Ecto neural progenitor cell (in vitro differentiated cells): ENCODE results near the gene RPA1.
A peak's percentile ranks its signal among the peaks of the same experiment; 100 is the strongest.
"Not testable (repeated sequence)": the region's sequence is repeated elsewhere in the genome, so short reads cannot be mapped to it uniquely, and the experiment has no call there.

Experiments
- DNase-seq: peaks from one replicate; pipeline ENCODE4 v3.0.0-alpha.2; 2018; ENCODE audit warnings: low spot score

Gene RPA1

DNA sequence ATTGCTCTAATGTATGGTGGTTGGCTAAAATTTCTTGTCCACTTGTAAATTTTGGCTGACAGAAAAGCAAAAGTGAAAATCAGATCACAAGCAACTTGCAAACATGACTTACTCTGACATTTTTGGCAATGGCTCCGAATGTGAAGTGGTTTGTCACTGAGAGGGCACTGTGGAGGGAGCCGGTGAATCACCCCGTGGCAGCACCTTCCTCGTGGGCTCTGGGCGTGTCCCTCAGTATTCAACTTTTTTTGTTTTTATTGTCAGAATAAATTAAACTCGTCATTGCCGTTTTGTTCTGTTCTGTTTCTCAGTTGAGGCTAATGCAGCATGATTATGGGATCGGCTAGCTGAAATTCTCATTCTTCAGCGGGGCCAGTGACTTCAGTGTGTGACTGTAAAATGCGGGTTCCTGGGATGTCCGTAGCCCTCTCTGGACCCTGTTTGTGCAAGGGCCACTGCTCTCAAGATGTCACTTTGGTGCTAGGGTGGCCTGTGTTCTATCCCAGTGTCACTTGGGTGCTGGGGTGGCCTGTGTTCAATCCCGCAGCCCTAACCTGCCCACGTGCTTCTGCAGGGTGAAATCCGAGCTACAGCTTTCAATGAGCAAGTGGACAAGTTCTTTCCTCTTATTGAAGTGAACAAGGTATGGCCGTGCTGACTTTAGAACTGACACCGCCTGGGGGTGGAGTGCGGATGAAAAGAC is 48.8 kb downstream of the RPA1 start:
- DNase-seq: no peak

GRCh38 chr17:1880851-1881630 is 51.2 kb downstream of the RPA1 start:
- no peak for DNase-seq

DNA sequence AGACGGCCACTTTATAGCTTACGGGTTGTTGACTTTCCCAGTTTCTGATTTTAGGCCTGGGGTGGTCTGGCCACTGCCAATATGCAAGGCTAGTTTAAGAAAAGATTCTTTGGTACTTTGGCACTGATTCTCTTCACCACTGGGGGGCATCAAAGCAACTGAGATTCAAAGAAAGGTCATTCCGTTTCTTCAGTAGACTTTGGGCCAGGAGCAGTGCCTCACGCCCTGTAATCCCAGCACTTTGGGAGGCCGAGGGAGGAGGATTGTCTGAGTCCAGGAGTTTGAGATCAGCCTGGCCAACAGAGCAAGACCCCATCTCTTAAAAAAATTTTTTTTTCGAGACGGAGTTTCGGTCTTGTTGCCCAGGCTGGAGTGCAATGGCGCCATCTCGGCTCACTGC is 53.0 kb downstream of the RPA1 start:
- DNase-seq: no peak

DNA sequence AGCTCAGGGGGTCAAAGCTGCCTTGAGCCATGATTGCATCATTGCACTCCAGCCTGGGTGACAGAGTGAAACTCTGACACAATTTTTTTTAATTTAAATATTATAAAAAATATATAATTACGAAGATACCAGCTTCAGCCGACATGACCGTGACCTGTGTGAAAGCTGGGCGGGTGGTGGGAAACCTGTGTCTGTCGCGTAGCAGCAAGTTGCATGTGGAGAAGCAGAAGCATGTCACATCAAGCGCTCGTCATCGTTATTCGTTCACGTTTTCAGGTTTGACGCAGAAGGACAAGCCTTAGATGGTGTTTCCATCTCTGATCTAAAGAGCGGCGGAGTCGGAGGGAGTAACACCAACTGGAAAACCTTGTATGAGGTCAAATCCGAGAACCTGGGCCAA is 53.7 kb downstream of the RPA1 start:
- DNase-seq: no peak

DNA sequence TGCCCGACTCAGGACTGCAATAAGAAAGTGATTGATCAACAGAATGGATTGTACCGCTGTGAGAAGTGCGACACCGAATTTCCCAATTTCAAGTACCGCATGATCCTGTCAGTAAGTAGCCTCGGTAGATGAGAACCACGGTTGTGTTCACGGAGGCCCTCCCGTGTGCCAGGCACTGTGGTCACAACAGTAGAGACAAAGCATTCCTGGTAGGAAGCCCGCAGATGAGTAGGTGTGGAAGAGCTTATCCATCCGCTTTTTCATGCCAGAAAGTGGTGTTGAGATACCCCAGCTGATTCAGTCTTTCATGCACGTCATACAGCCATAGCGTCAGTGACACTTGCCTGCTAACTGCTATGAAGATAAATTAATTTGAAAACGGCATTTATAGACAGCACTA is 58.9 kb downstream of the RPA1 start:
- no peak for DNase-seq

- no peak for DNase-seq
Observed at GRCh38 chr17:1890758-1891450, 61.1 kb downstream of the RPA1 start.

- DNase-seq: no peak
Observed at GRCh38 chr17:1894753-1895339, 65.0 kb downstream of the RPA1 start.

DNA sequence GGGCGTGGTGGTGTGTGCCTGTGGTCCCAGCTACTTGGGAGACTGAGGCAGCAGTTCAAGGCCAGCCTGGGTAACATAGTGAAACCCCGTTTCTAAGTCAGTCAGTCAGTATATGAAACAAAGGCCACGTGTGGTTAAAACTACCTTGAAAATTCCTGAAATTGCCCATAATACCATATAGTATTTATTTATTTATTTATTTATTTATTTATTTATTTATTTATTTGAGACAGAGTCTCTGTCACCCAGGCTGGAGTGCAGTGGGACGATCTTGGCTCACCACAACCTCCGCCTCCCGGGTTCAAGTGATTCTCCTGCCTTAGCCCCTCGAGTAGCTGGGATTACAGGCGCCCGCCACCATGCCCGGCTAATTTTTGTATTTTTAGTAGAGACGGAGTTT is 65.7 kb downstream of the RPA1 start:
- DNase-seq: not testable (repeated sequence)

DNA sequence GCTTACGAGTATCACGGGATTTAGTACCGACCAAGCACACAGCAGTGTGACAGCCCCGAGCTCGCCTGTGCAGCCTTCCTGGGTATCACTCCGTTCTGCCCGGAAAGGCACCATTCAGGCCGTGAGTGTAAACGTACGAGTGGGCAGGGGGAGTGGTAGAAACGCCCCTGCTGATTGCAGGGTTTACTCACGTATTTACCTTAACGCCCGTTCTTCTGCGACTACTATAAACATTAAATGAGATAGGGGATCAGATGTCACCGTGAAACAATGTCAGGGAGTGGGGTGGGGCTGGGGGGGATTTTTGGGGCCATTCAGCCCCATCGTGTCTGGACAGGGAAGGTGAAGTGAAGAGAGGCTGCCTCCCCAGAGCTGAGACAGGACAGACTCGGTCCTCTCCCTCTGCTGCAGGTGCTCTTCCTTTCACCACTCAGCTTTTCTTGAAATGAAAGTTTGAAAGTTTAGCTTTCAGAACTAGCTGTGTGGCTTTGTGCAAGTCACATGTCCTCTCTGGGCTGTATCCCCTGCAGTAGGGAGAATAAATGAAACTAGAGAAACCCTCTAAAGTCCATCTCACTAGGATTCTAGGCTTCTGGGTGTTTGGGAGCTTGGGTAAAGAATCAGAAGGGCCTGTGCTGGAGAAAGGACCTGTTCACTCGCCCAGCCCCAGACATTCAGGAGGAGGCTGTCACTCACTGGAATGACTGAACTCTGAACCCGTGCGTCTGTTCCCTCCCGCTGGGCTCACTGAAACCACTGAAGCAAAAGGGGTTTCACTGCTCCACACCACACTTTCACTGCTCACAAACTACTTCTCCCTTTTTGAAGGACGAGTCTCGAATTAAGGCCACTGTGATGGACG is 66.7 kb downstream of the RPA1 start:
- peak; percentile 29 for DNase-seq

DNA sequence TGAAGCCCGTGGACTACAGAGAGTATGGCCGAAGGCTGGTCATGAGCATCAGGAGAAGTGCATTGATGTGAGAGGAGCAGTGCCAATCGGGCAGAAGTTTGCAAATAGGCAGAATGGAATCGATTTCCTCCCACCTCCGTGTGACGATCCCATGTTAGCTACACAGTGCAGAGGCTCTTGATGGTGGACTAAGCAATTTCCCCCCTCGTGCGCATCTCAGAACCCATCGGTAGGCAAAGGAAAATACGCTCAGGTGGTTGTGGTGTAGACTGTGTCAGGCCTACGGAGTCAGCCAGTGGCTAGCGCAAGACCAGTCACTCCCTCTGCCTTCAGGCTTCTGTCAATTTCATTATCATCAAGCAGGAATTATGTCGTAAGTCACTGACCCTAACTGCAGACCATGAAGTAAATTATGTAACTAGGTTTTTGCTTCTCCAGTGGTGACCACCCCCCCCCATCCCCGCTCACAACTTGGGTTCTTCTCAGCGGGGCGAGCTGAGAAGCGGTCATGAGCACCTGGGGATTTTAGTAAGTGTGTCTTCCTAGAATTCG is 67.4 kb downstream of the RPA1 start:
- peak; percentile 42 for DNase-seq

- DNase-seq: peak; percentile 43
Observed at GRCh38 chr17:1898332-1898731, 68.5 kb downstream of the RPA1 start.

GRCh38 chr17:1898872-1899271 is 69.1 kb downstream of the RPA1 start:
- DNase-seq: peak; percentile 37

GRCh38 chr17:1899403-1900000 is 69.7 kb downstream of the RPA1 start:
- DNase-seq: no peak

GRCh38 chr17:1904273-1905182 is 74.7 kb downstream of the RPA1 start:
- DNase-seq: peak; percentile 43

DNA sequence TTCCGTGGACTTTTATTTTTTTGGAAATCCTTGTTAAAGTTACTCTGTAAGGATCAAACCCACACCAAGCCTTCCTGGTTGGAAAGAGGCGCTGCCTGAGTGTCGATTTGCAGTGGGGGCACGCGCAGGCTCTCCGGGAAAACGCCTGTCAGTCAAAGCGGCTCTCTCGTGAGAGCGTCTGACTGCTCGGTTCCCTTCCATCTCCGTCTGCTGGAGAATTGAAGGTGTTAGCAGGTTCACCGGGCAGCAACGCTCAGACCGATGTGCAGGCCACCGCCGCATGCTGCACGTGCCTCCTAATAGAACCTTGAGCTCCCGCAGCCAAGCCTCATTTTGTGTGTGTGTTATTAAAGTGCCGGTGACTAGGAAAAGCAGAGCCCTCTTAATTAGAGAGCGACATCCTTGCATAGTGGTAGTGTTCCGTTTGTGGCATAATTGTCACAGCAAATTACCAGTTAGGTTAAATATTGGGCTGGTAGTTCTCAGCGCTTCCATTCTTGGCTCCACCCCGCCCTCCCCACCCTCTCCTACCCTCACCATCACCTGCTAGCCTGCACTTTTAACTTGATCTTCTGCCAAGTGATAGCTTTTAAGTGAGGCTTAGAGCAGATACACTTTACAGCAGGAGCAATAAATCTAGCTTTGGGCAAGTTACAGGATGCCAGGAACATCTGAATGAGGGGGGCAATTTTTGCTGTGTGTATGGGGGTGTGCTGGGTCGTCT is 75.5 kb downstream of the RPA1 start:
- peak; percentile 67 for DNase-seq

GRCh38 chr17:1906662-1907101 is 76.9 kb downstream of the RPA1 start:
- peak; percentile 67 for DNase-seq

DNA sequence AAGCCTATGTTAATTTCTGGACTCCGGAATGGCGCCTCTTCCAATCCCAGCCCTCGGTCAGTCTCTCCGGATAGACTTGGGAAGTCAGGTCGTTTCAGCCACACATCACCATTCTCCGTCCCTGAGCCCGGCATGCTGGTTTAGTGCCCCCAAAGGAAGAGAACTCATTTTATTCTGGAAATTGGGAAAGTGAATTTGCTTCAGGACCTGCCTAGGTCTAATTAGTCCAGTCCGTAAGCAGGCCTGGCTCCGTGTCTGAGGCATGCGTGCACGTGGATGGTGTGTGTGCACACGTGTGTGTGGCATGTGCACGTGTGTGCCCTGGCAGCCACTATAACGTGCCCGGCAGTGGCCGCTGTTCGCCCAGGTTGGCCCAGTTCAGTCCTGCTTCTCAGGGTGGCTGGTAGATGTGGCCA is 77.4 kb downstream of the RPA1 start:
- peak; percentile 52 for DNase-seq

- DNase-seq: peak; percentile 91
Observed at GRCh38 chr17:1907909-1908698, 78.3 kb downstream of the RPA1 start.
